ENCODE results near the gene ASPN.

DNA sequence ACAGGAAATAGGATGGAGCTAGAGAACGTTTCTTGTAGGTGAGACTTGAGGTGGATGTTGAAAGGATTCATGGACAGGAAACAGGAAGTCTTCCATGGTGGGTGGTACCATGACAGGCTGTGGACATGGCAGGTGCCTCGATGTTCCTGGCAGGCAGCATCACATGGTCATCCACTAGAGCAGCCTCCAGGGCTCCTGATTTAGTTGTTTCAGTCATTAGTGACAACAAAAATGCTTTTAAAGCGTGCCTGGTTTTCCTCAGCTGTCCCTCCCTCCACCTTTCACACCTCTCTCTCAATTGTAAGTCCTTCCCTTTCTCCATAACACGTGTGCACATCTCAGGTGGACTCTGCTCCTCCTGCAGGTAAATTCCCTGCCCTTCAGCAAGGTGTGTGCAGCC, 25.2 kb upstream of the ASPN start:
- TF ChIP-seq, protein P1, sequence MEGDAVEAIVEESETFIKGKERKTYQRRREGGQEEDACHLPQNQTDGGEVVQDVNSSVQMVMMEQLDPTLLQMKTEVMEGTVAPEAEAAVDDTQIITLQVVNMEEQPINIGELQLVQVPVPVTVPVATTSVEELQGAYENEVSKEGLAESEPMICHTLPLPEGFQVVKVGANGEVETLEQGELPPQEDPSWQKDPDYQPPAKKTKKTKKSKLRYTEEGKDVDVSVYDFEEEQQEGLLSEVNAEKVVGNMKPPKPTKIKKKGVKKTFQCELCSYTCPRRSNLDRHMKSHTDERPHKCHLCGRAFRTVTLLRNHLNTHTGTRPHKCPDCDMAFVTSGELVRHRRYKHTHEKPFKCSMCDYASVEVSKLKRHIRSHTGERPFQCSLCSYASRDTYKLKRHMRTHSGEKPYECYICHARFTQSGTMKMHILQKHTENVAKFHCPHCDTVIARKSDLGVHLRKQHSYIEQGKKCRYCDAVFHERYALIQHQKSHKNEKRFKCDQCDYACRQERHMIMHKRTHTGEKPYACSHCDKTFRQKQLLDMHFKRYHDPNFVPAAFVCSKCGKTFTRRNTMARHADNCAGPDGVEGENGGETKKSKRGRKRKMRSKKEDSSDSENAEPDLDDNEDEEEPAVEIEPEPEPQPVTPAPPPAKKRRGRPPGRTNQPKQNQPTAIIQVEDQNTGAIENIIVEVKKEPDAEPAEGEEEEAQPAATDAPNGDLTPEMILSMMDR (IDR thresholded peaks at IDR 0.05 in 2 of 3, conservative IDR thresholded peaks at IDR 0.05 in 1 of 3; ENCODE audit: insufficient read depth in 2 of 3, low read depth in 1 of 3, low read length in 3 of 3), result no peak
- no peak for TF ChIP-seq TCF7L2 (IDR thresholded peaks at IDR 0.05; ENCODE audit: low read depth, low read length)
- no peak for TF ChIP-seq ELF1 (tag; IDR thresholded peaks at IDR 0.05)

All from K562 (cell line).